ENCODE data around the gene DVL1. TPM values are rescaled to one million over a fixed set of nuclear protein-coding genes. Genes with fewer than 3 reads are reported as not detected.
A peak's percentile ranks its signal among the peaks of the same experiment; 100 is the strongest.

DVL1 gene
- total RNA-seq, 1 donor from 2014 or later = 78.6 TPM

DNA sequence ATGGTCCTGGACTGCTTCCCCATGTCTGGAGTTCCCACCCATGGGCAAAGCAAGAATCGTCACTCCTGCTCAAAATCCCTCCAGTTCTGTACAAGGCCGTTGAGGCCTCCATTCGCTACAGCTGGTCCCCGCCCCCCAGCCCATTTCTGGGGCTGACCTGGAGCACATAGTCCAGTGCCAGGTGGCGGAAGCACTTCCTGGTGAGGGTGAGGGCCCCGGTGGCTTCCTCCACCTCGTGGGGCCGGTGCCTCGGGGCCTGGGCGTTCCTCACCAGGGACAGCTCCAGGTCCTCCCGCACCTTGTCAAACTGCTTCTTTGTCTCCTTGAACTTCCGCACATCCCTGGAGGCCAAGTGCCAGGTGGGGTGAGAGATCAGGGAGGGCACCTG lies 48.9 kb downstream of the DVL1 start:
- TF ChIP-seq, protein P1, sequence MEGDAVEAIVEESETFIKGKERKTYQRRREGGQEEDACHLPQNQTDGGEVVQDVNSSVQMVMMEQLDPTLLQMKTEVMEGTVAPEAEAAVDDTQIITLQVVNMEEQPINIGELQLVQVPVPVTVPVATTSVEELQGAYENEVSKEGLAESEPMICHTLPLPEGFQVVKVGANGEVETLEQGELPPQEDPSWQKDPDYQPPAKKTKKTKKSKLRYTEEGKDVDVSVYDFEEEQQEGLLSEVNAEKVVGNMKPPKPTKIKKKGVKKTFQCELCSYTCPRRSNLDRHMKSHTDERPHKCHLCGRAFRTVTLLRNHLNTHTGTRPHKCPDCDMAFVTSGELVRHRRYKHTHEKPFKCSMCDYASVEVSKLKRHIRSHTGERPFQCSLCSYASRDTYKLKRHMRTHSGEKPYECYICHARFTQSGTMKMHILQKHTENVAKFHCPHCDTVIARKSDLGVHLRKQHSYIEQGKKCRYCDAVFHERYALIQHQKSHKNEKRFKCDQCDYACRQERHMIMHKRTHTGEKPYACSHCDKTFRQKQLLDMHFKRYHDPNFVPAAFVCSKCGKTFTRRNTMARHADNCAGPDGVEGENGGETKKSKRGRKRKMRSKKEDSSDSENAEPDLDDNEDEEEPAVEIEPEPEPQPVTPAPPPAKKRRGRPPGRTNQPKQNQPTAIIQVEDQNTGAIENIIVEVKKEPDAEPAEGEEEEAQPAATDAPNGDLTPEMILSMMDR (conservative IDR thresholded peaks at IDR 0.05; ENCODE audit: low read depth, low read length) = peak; percentile 5
- no peak for DNase-seq (ENCODE audit: low read depth)
- H3K4me3 ChIP-seq (ENCODE audit: low read depth, low read length) = no peak overlapping the region

DNA sequence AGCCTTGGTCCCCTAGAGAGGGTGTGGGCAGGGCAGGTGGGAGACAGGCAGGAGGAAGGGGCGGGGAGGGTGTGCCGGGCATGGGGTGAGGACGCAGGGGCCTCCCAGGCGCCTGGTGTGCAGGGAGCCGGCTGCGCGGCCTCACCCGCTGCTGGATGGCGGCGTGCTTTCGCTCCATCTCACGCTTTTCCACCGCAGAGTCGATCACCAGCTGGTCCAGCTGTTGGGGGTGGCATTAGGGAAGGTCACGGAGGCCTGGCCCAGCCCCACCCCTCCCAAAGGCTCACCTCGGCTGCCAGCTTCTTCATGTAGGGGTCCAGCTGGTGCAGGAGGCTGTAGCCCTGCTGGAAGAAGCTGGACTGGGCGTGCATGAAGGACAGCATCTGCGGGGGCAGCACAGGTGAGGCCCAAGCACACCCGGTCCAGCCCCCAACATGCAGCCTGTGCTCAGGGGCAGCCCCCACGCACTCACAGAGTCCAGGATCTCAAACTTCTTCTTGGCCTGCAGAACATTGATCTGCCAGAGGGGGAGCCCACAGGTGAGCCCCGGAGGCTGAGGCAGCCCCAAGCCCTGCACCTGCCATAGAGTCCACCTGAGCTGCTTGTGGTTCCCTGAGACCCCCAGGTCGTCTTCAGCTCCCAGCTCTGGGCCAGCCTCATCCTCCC lies 49.4 kb downstream of the DVL1 start:
- TF ChIP-seq, protein P1 (conservative IDR thresholded peaks at IDR 0.05; ENCODE audit: low read depth, low read length) = peak; percentile 38
- no peak overlapping the region for H3K4me3 ChIP-seq (ENCODE audit: low read depth, low read length)
- DNase-seq (ENCODE audit: low read depth) = no peak

DNA sequence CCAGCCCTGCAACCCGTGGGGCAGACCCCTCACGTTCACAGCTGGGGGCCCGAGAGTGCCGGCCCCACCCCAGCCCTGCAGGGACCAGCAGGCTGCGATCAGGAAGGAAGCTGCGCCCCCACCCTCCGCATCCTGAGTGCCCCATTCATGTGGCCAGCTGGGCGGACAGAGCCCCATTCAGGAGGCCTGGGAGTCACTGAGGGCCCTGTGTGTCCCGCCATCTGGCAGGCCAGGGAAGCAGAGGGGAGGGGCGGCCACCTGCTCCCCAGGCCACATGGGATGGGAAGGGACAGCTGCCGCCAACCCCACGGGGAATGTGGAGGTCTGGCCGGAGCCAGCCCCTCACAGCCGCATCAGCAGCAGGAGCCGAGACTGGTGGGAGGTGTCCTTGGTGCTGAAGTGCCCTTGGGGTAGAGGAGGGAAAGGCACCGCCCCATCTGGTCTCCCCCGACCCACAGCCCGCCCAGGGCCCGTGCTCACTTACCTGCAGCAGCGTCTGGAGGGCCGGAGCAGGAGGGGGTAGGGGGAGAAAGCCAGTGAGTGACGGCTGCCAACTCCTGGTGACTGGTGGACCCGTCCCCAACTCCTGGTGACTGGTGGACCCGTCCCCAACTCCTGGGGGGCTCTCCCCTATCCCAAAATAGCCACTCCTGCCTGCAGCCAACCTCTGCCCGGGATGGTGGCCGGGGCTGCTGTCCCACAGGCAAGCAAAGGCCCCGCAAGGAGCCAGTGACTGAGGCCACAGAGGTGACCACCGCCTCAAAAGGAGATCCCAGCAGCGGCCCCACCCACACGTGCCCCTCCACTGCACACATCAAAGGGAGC lies 50.1 kb downstream of the DVL1 start:
- TF ChIP-seq, protein P1 (conservative IDR thresholded peaks at IDR 0.05; ENCODE audit: low read depth, low read length) = no peak

DNA sequence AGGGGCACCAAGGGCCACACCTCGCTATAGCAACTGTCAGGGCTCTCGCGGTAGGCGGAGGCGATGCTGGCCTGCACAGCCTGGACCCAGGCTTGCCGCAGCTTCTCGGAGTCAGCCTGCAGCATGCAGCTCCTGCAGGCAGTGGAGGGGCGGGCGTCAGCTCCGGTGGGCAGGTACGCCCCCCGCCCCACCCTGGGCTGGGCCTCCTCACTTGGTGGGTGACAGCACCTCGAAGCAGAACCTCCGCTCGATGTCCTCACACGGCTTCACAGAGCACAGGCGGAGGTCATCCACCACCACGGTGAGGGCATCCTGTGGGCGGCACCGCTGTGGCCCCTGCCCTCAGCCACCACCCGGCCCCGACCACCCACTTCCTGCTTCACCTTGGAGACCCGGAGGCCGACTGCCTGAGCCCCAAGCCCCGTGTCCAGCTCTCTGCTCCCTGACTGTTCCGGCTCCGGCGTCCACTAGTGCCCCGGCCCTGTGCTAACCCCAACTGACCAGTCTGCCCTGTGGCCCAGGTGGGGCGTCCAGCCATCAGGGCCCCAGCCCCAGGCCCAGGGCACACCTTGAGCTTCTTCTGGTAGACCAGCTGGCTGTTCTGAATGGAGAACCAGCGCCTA lies 51.3 kb downstream of the DVL1 start:
- TF ChIP-seq, protein P1 (conservative IDR thresholded peaks at IDR 0.05; ENCODE audit: low read depth, low read length) = no peak
- no peak overlapping the region for H3K4me3 ChIP-seq (ENCODE audit: low read depth, low read length)
- DNase-seq (ENCODE audit: low read depth) = no peak

More for the DNA sequence above, 50.1 kb downstream of the DVL1 start:
- H3K4me3 ChIP-seq (ENCODE audit: low read depth, low read length) = no peak overlapping the region
- no peak for DNase-seq (ENCODE audit: low read depth)

DNA sequence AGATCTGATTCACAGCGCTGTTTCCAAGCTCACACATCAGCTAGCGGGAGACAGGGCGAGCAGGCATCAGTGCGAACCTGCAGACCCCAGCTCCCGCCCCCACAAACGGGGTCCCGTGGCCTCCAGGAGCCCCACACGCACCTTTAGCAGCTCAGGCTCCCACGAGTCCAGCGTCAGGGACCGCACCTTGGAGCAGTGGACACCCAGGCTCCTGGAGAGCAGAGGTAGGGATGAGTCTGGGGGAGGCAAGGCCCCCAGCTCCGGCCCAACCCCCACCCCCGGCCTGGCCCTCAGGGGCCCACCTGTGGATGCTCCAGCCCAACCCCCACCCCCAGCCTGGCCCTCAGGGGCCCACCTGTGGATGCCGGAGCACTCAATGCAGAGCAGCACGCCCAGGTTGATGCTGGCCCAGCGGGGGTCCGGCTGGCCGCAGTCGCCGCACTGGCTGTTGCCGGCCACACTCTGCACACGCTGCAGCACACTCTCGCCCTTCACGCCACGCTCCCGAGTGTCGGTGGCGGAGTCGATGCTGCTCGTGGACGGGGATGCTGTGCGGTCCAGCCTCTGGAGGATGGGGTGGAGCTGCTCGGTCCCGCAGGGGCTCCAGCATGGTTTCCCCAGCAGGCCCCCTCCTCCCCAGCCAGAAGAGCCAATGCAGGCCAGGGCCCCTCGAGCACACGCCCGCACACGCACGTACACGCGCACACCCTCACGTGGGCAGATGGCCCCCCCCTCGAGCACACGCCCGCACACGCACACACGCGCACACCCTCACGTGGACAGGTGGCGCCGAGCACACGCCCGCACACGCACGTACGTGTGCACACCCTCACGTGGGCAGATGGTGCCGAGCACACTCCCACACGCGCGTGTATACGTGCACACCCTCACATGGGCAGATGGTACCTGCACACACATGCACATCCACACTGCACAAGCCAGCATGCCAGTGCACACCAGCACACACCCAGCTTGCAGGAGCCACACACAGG lies 52.9 kb downstream of the DVL1 start:
- no peak for DNase-seq (ENCODE audit: low read depth)
- H3K4me3 ChIP-seq (ENCODE audit: low read depth, low read length) = no peak overlapping the region
- TF ChIP-seq, protein P1 (conservative IDR thresholded peaks at IDR 0.05; ENCODE audit: low read depth, low read length) = no peak

Measured in epithelial cell of proximal tubule (primary cell).